ENCODE measurements around the gene REEP1. TPM values are rescaled to one million over a fixed set of nuclear protein-coding genes. Genes with fewer than 3 reads are reported as not detected.

REEP1 gene
- total and polyA plus RNA-seq, 9 of the 15 experiments (the other 6 are each of a cell fraction or from before 2014, with no cell fraction given): 0.11 to 0.67 (median 0.13) TPM

GRCh38 chr2:86298411-86299390 lies 38.7 kb downstream of the REEP1 start (continued):
- TF ChIP-seq SRSF7 (optimal IDR thresholded peaks at IDR 0.05; ENCODE audit: low read depth, low read length) (no peak), ATF7 (IDR thresholded peaks at IDR 0.05) (no peak), ZNF778 (CRISPR knock-in tag; IDR thresholded peaks at IDR 0.05) (no peak), REST (IDR thresholded peaks at IDR 0.05; ENCODE audit: borderline replicate concordance) (peak; percentile 17; the same call in 1 of the 2 replicates), REST (CRISPR knock-in tag; IDR thresholded peaks at IDR 0.05; ENCODE audit: low read depth) (no peak)
